Measurements from ENCODE around the gene RNF11.

GRCh38 chr1:51203121-51203873 lies 32.8 kb upstream of the RNF11 start:
- no peak for TF ChIP-seq CTCF (IDR thresholded peaks at IDR 0.05)
- no peak for TF ChIP-seq POLR2A (IDR thresholded peaks at IDR 0.05)

Data from esophagus squamous epithelium (tissue), 4 donors.